Cardiac ventricle fibroblast (primary cell): ENCODE measurements around the gene SHROOM4. TPM values are rescaled to one million over a fixed set of nuclear protein-coding genes. Genes with fewer than 3 reads are reported as not detected.

Experiments used
- total RNA-seq: library from RNA; depleted of rRNA; stranded (reverse); fragments of >200 nt; gene quantifications from 2 replicates; pipeline ENCODE4 v1.2.3, GENCODE V29; 2015

Gene SHROOM4
- total RNA-seq, result 2.5 and 3.2 TPM in 2 replicates

GRCh38 chrX:50813843-50814661, at the start of gene SHROOM4:
Gene SHROOM4, minus strand, starts transcription at chrX:50814194. Its CDS starts 176 bp downstream, at chrX:50814018.

Other genes starting within 250 kb of the SHROOM4 start
- not detected in 2 replicates for gene BMP15, start 96.5 kb upstream of the SHROOM4 start, total RNA-seq